Mesothelial cell of epicardium (in vitro differentiated cells): Measurements from ENCODE around the gene WDFY3. TPM values are rescaled to one million over a fixed set of nuclear protein-coding genes. Genes with fewer than 3 reads are reported as not detected.

ENCODE experiments used
- DNase-seq, 2 experiments: peaks; one replicate each; pipeline ENCODE4 v3.0.0; 2021; ENCODE audit warnings: low spot score in 2 of 2; ENCODE audit not compliant: unreplicated experiment in 2 of 2
- H3K27ac Mint-ChIP-seq: 2 replicates; pipeline ENCODE4 v1.8.0; 2021; ENCODE audit warnings: mixed read lengths
- H3K27me3 Mint-ChIP-seq: 2 replicates; pipeline ENCODE4 v1.8.0; 2021; ENCODE audit warnings: low read depth, mixed read lengths
- H3K36me3 Mint-ChIP-seq: 2 replicates; pipeline ENCODE4 v1.8.0; 2021; ENCODE audit warnings: mixed read lengths
- H3K4me1 Mint-ChIP-seq: 2 replicates; pipeline ENCODE4 v1.8.0; 2021; ENCODE audit warnings: mixed read lengths
- H3K4me3 Mint-ChIP-seq: 2 replicates; pipeline ENCODE4 v1.8.0; 2021; ENCODE audit warnings: mild to moderate bottlenecking, moderate library complexity, mixed read lengths
- H3K9me3 Mint-ChIP-seq: 2 replicates; pipeline ENCODE4 v1.8.0; 2021; ENCODE audit warnings: mixed read lengths
- CTCF ChIP-seq: fragments of 200-600 bp; sonication (generic); IDR thresholded peaks from one replicate; pipeline ENCODE4 v1.5.0; 2021; ENCODE audit warnings: antibody characterized with exemption; ENCODE audit not compliant: unreplicated experiment
- total RNA-seq: library from RNA; stranded (reverse); gene quantifications from 3 replicates; pipeline ENCODE4 v1.2.1, GENCODE V29; 2021

WDFY3 gene
- total RNA-seq, 1 donor from 2014 or later, result 115 TPM

GRCh38 chr4:84699001-84699671, 267.4 kb downstream of the WDFY3 start:
- no peak overlapping the region for H3K27ac Mint-ChIP-seq

GRCh38 chr4:84697615-84698201, 268.8 kb downstream of the WDFY3 start:
- H3K27me3 Mint-ChIP-seq, result no peaks in the 10 kb centered on the region
- no peak for DNase-seq
- peaks cover 52% of the 10 kb centered on the region for H3K36me3 Mint-ChIP-seq
- TF ChIP-seq CTCF, result no peak
- no peak overlapping the region for H3K4me3 Mint-ChIP-seq
- no peak overlapping the region for H3K27ac Mint-ChIP-seq
- no peaks in the 10 kb centered on the region for H3K9me3 Mint-ChIP-seq
- H3K4me1 Mint-ChIP-seq, result no peaks in the 10 kb centered on the region

More at GRCh38 chr4:84699001-84699671, 267.4 kb downstream of the WDFY3 start:
- Mint-ChIP-seq H3K9me3 (no peaks in the 10 kb centered on the region), H3K27me3 (no peaks in the 10 kb centered on the region), H3K36me3 (peaks cover 56% of the 10 kb centered on the region), H3K4me1 (no peaks in the 10 kb centered on the region), H3K4me3 (no peak overlapping the region)
- no peak for DNase-seq
- TF ChIP-seq CTCF, result no peak

- TF ChIP-seq CTCF, result no peak
- peaks cover 47% of the 10 kb centered on the region for H3K36me3 Mint-ChIP-seq
- no peak overlapping the region for H3K27ac Mint-ChIP-seq
- H3K9me3 Mint-ChIP-seq, result no peaks in the 10 kb centered on the region
- H3K4me1 Mint-ChIP-seq, result no peaks in the 10 kb centered on the region
- no peak overlapping the region for H3K4me3 Mint-ChIP-seq
- no peak for DNase-seq
- H3K27me3 Mint-ChIP-seq, result no peaks in the 10 kb centered on the region
These were observed 269.3 kb downstream of the WDFY3 start for GRCh38 chr4:84697159-84697558.

- Mint-ChIP-seq H3K27me3 (no peaks in the 10 kb centered on the region), H3K4me1 (no peaks in the 10 kb centered on the region), H3K36me3 (peaks cover 39% of the 10 kb centered on the region), H3K9me3 (no peaks in the 10 kb centered on the region), H3K27ac (no peak overlapping the region), H3K4me3 (no peak overlapping the region)
- no peak for DNase-seq
- TF ChIP-seq CTCF, result no peak
These were observed 274.7 kb downstream of the WDFY3 start for GRCh38 chr4:84691800-84692199.

- Mint-ChIP-seq H3K4me3 (no peak overlapping the region), H3K4me1 (no peaks in the 10 kb centered on the region), H3K9me3 (no peaks in the 10 kb centered on the region), H3K27ac (no peak overlapping the region), H3K27me3 (no peaks in the 10 kb centered on the region), H3K36me3 (peaks cover 43% of the 10 kb centered on the region)
- DNase-seq, result no peak
- TF ChIP-seq CTCF, result no peak
These were observed 275.3 kb downstream of the WDFY3 start for GRCh38 chr4:84691170-84691691.
